DND-41 (cell line): ENCODE results near the gene PROM2.

Experiments
- EZH2 ChIP-seq: IDR thresholded peaks from 3 replicates; pipeline ENCODE4 v1.6.1; 2012; ENCODE audit warnings: borderline replicate concordance, low read depth, mild to moderate bottlenecking, moderate library complexity, low read length, inconsistent platforms; ENCODE audit not compliant: severe bottlenecking
- TF ChIP-seq, protein P1 (sequence below): IDR thresholded peaks from 2 replicates; pipeline ENCODE4 v1.5.1; 2012; ENCODE audit warnings: borderline replicate concordance, low read length, moderate library complexity, mild to moderate bottlenecking; ENCODE audit not compliant: poor library complexity, severe bottlenecking; ENCODE audit errors: extremely low read depth

DNA sequence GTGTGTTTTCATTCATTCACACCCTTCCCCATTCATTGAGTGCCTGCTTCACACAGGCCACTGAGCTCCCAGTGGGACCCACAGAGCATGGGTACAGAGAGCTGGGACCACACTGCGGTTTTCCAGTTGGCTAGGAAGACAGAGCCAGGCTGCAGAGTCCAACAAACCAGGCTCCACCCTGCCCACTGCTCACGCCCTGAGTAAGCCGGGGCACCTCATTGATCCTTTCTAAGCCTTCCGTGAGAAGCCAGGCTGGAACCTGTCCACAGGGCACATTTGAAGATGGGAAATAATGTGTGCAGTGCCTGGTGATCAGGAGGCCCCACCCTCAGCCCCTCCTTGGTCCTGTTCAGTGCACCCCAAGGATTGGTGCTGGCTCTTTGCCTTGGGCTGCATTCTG is 36.4 kb downstream of the PROM2 start:
- TF ChIP-seq, protein P1, sequence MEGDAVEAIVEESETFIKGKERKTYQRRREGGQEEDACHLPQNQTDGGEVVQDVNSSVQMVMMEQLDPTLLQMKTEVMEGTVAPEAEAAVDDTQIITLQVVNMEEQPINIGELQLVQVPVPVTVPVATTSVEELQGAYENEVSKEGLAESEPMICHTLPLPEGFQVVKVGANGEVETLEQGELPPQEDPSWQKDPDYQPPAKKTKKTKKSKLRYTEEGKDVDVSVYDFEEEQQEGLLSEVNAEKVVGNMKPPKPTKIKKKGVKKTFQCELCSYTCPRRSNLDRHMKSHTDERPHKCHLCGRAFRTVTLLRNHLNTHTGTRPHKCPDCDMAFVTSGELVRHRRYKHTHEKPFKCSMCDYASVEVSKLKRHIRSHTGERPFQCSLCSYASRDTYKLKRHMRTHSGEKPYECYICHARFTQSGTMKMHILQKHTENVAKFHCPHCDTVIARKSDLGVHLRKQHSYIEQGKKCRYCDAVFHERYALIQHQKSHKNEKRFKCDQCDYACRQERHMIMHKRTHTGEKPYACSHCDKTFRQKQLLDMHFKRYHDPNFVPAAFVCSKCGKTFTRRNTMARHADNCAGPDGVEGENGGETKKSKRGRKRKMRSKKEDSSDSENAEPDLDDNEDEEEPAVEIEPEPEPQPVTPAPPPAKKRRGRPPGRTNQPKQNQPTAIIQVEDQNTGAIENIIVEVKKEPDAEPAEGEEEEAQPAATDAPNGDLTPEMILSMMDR: no peak
- no peak for TF ChIP-seq EZH2
